ENCODE results near the gene CRHR1. TPM values are rescaled to one million over a fixed set of nuclear protein-coding genes. Genes with fewer than 3 reads are reported as not detected.

CRHR1 gene
- total RNA-seq, 4 donors from 2014 or later, result 0.25 to 3.7 (median 1.5) TPM

DNA sequence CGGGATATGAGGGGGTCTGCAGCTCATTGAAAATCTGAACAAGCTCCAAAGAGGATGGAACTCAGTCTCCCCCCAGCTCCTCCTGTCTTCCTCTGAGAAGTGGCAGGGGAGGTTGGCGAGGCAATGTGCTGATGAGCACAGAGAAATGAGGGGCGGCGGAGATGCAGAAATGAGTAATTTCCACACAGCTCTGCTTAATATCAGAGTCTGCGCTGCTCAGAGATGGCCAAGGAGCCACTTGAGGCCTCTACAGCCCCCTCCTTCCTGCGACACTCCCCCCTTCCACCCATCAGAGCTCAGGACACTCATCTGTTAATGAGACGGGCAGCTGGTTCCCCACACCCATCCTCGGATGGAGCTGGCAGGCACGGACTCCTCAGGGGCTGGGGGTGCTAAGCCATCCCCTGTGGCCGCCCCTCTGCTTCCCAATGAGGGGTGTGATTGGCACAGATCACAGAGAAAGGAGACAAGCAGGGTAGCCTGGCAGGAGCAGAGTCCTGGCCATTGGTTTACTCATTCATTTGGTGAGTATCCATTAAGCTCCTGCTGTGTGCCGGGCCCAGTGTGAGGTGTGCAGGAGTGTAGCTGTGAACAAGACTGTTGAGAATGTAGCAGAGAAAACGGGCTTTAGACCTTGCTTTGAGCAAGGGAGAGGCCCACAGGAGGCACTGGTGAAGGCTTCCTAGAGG, 12.7 kb upstream of the CRHR1 start:
- no peak for DNase-seq (ENCODE audit: low spot score in 2 of 2)
- 58 to 69% methylated on average over 11 to 12 of the region's 12 CpGs for WGBS, 2 donors
- intact Hi-C loops (cut with DNase I; ENCODE audit: low total_unique reads), result no loop called here
- H3K4me3 ChIP-seq (ENCODE audit: low read depth, poor library complexity, severe bottlenecking), result no peak overlapping the region
- TF ChIP-seq POLR2A (IDR thresholded peaks at IDR 0.05), result no peak
- TF ChIP-seq, protein P1, sequence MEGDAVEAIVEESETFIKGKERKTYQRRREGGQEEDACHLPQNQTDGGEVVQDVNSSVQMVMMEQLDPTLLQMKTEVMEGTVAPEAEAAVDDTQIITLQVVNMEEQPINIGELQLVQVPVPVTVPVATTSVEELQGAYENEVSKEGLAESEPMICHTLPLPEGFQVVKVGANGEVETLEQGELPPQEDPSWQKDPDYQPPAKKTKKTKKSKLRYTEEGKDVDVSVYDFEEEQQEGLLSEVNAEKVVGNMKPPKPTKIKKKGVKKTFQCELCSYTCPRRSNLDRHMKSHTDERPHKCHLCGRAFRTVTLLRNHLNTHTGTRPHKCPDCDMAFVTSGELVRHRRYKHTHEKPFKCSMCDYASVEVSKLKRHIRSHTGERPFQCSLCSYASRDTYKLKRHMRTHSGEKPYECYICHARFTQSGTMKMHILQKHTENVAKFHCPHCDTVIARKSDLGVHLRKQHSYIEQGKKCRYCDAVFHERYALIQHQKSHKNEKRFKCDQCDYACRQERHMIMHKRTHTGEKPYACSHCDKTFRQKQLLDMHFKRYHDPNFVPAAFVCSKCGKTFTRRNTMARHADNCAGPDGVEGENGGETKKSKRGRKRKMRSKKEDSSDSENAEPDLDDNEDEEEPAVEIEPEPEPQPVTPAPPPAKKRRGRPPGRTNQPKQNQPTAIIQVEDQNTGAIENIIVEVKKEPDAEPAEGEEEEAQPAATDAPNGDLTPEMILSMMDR (IDR thresholded peaks at IDR 0.05), result no peak

DNA sequence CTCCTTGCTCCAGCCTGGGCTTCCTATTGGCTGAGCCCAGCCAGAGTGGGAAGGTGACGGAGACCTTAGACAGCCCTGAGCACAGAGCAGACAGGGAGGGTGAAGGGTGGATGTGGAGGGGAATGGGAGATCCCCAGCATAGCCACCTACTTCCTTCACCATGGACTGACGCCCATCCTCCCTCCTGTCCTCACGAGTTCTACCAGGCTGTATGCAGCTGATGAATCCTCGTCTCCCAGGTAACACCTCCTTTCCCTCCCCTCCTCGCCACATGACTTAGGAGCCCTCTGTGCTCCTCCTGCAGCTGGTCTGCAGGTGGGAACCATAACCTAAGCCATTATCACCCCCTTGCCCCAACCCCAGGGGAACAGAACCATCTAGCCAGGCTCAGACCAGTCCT, 9.0 kb upstream of the CRHR1 start:
- no peak for DNase-seq (ENCODE audit: low spot score in 2 of 2)
- intact Hi-C loops (cut with DNase I; ENCODE audit: low total_unique reads), result no loop called here
- TF ChIP-seq, protein P1 (IDR thresholded peaks at IDR 0.05), result no peak
- no peak for TF ChIP-seq POLR2A (IDR thresholded peaks at IDR 0.05)
- WGBS, 2 donors, result 46 to 52% methylated on average over 5 of the region's 5 CpGs
- H3K4me3 ChIP-seq (ENCODE audit: low read depth, poor library complexity, severe bottlenecking), result no peak overlapping the region

DNA sequence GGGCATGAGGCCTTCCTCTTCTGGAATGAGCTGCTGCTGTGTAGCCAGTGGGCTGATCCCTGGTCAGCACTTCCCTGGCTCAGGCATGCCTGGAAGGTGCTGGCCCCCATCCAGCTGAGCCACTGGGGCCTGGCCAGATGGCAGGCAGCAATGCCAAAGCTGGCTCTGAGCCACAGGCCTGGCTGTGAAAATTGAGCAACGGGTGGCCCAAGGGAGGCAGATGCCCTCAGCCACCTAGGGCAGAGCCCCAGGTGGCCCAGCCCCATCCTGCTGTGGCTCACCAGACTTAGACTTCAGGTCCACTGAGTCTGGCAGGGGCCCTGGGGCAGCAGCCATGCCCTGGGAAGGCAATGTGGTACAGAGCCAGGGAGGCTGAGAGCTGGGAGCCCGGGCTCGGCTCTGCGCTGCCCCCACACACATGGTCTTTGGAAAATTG, 8.5 kb upstream of the CRHR1 start:
- 46 to 55% methylated on average over 4 of the region's 4 CpGs for WGBS, 2 donors
- DNase-seq (ENCODE audit: low spot score in 2 of 2), result no peak
- no peak for TF ChIP-seq POLR2A (IDR thresholded peaks at IDR 0.05)
- TF ChIP-seq, protein P1 (IDR thresholded peaks at IDR 0.05), result no peak

DNA sequence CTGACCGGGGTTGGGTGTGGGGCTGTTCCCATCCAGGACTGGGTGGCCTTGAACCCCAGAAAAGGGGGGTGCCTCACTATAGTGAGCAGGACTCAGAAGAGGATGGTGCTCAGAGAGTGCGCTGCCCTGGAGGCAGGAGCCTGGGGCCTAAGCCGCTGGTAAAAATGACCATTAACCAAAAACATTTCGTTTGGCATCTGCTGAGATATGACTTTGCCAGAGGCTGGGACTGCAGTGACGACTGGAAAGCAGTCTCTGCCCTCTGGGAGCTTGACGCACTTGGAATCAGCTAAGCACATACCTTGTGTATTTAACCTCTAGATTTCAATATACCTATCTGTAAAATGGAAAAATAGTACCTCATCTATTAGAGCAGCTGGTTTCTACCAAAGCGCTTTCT, 7.2 kb upstream of the CRHR1 start:
- DNase-seq (ENCODE audit: low spot score in 2 of 2), result no peak
- WGBS, 2 donors, result 64 to 66% methylated on average over 7 of the region's 7 CpGs
- intact Hi-C loops (cut with DNase I; ENCODE audit: low total_unique reads), result no loop called here
- TF ChIP-seq, protein P1 (IDR thresholded peaks at IDR 0.05), result no peak
- no peak for TF ChIP-seq POLR2A (IDR thresholded peaks at IDR 0.05)
- H3K4me3 ChIP-seq (ENCODE audit: low read depth, poor library complexity, severe bottlenecking), result no peak overlapping the region

More for the DNA sequence above, 8.5 kb upstream of the CRHR1 start:
- H3K4me3 ChIP-seq (ENCODE audit: low read depth, poor library complexity, severe bottlenecking), result no peak overlapping the region
- intact Hi-C loops (cut with DNase I; ENCODE audit: low total_unique reads), result no loop called here

DNA sequence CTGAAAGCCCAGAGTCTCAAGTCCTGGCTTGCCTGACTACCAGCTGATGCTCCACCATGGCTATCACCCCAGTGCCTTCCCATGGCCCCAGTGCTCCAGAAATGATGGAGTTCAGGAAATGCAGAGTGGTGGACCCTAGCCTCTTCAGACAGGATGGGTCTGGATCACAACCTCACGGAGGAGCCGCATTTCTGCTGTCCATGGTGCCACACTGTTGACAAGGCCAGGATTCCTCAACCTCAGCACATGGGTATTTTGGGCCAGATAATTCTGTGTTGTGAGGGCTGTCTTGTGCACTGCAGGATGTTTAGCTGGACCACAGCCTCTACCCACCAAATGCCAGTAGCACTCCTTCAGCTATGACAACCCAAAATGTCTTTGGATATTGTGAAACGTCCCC, 6.7 kb upstream of the CRHR1 start:
- WGBS, 2 donors, result 65 to 71% methylated on average over 3 of the region's 3 CpGs
- no peak overlapping the region for H3K4me3 ChIP-seq (ENCODE audit: low read depth, poor library complexity, severe bottlenecking)
- TF ChIP-seq, protein P1 (IDR thresholded peaks at IDR 0.05), result no peak
- TF ChIP-seq POLR2A (IDR thresholded peaks at IDR 0.05), result no peak
- intact Hi-C loops (cut with DNase I; ENCODE audit: low total_unique reads), result no loop called here
- DNase-seq (ENCODE audit: low spot score in 2 of 2), result no peak

DNA sequence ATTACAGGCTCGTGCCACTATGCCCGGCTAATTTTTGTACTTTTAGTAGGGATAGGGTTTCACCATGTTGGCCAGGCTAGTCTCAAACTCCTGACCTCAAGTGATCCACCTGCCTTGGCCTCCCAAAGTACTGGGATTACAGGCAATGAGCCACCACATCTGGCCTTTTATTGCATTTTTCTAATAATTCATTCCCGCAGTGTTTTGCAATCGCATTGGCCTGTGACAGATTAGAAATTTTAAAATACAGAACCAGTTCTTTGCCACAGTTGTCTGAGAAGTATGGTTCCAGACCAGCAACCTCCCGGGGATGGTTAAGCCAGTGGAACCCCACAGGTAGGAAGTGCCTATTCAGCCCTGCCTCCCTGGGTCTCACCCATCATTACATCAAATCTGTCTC, 3.2 kb upstream of the CRHR1 start:
- intact Hi-C loops (cut with DNase I; ENCODE audit: low total_unique reads), result no loop called here
- TF ChIP-seq, protein P1 (IDR thresholded peaks at IDR 0.05), result no peak
- no peak for TF ChIP-seq POLR2A (IDR thresholded peaks at IDR 0.05)
- no peak overlapping the region for H3K4me3 ChIP-seq (ENCODE audit: low read depth, poor library complexity, severe bottlenecking)
- WGBS, 2 donors, result 59 to 67% methylated on average over 5 of the region's 5 CpGs
- no peak for DNase-seq (ENCODE audit: low spot score in 2 of 2)

Data from lower leg skin (tissue), 4 donors.